Kidney epithelial cell (primary cell): ENCODE data around the gene GALNT1. TPM values are rescaled to one million over a fixed set of nuclear protein-coding genes. Genes with fewer than 3 reads are reported as not detected.

Experiments
- DNase-seq: peaks from one replicate; pipeline ENCODE4 v3.0.0-alpha.2; 2010; ENCODE audit warnings: low read depth
- H3K27me3 ChIP-seq: 2 replicates; pipeline ENCODE4 v1.6.0; 2011; ENCODE audit warnings: low read length; ENCODE audit not compliant: control insufficient read depth, insufficient read depth
- H3K36me3 ChIP-seq: 2 replicates; pipeline ENCODE4 v1.5.1; 2011; ENCODE audit warnings: low read length; ENCODE audit not compliant: control insufficient read depth, insufficient read depth
- H3K4me3 ChIP-seq: 2 replicates; pipeline ENCODE4 v1.5.1; 2011; ENCODE audit warnings: low read depth, mild to moderate bottlenecking, control low read depth, low read length
- total RNA-seq: library from RNA; depleted of rRNA; stranded (reverse); fragments of >200 nt; gene quantifications from 2 replicates; pipeline ENCODE4 v1.2.3, GENCODE V29; 2015
- TF ChIP-seq, protein P1 (sequence below): IDR thresholded peaks from 2 replicates; pipeline ENCODE4 v1.5.1; 2011; ENCODE audit warnings: mild to moderate bottlenecking, moderate library complexity, low read length, control low read depth, inconsistent platforms; ENCODE audit not compliant: insufficient read depth, poor library complexity, severe bottlenecking

The GALNT1 gene
- total RNA-seq, 1 donor from 2014 or later: 53.2 TPM

DNA sequence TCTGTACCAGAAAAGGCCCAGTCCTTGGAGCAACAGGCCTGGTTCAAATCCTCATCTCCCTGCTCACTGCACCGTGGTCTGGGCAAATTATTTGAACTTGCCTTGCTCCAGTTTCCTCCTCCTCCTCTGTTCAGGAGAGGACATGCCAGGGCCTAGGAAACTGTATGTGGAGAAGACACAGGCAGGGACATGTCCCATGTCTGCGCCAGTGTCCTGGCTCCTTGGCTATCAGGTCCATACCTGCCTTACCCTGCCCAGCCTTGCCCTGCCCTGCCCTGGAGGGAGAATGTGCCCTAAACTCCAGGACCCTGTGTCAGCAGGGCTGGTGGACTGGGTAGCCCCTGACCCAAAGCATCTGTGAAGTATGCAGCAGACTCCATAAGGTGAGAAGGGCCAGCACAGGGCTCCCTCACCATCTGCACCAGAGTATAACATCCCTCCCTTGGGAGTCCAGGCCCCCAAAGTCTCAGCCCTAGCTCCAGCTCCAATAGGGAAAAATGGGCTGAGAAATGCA lies 165.3 kb downstream of the GALNT1 start:
- no peak overlapping the region for H3K4me3 ChIP-seq
- no peaks in the 10 kb centered on the region for H3K36me3 ChIP-seq
- DNase-seq: no peak
- TF ChIP-seq, protein P1, sequence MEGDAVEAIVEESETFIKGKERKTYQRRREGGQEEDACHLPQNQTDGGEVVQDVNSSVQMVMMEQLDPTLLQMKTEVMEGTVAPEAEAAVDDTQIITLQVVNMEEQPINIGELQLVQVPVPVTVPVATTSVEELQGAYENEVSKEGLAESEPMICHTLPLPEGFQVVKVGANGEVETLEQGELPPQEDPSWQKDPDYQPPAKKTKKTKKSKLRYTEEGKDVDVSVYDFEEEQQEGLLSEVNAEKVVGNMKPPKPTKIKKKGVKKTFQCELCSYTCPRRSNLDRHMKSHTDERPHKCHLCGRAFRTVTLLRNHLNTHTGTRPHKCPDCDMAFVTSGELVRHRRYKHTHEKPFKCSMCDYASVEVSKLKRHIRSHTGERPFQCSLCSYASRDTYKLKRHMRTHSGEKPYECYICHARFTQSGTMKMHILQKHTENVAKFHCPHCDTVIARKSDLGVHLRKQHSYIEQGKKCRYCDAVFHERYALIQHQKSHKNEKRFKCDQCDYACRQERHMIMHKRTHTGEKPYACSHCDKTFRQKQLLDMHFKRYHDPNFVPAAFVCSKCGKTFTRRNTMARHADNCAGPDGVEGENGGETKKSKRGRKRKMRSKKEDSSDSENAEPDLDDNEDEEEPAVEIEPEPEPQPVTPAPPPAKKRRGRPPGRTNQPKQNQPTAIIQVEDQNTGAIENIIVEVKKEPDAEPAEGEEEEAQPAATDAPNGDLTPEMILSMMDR: no peak
- peaks cover 5% of the 10 kb centered on the region for H3K27me3 ChIP-seq

DNA sequence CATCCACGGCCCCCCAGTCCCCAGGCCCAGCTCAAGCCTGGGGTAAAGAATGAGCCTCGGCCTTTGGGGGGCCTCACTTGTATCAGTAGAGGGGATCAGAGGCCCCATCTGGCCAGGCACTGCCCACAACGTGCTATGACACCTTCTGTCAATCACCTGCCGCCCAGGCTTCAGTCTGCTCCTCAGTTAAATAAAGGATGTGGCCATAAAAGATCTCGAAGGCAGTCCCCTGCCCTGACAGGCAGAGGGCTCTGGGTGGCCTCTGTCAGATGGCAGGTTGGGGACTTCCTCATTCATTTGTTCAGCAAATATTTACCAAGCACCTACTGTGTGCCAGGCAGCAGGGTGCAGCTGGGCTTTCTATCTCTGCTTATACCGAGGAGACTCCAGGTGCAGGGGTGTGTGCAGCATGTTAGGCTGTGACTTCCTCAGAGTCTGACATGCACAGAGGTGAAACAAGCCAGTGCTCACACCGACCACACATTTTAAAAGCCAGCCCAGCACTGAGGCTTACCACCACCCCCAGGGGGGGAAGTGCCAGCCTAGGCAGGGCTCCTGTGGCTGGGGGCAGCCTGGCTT lies 166.4 kb downstream of the GALNT1 start:
- Histone ChIP-seq H3K4me3 (no peak overlapping the region), H3K36me3 (no peaks in the 10 kb centered on the region), H3K27me3 (peaks cover 5% of the 10 kb centered on the region)
- DNase-seq: no peak
- TF ChIP-seq, protein P1: no peak

DNA sequence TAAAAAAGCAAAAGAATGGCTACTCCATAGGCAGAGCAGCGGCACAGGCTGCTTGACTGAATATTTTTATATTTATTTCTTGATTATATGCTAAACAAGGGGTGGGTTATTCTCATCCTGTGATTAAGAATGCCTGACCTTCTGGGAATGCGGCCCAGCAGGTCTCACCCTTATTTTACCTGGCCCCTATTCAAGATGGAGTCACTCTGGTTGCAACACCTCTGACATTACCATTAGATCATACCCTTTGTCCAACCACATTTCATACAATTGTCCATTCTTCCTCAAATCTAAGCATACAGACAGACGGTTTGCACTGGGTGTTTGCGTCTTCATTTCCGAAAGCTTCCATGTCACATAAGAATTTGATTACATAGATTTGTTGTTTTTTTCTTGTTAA lies 168.2 kb downstream of the GALNT1 start:
- TF ChIP-seq, protein P1: no peak
- Histone ChIP-seq H3K4me3 (no peak overlapping the region), H3K27me3 (peaks cover 7% of the 10 kb centered on the region), H3K36me3 (no peaks in the 10 kb centered on the region)
- no peak for DNase-seq

DNA sequence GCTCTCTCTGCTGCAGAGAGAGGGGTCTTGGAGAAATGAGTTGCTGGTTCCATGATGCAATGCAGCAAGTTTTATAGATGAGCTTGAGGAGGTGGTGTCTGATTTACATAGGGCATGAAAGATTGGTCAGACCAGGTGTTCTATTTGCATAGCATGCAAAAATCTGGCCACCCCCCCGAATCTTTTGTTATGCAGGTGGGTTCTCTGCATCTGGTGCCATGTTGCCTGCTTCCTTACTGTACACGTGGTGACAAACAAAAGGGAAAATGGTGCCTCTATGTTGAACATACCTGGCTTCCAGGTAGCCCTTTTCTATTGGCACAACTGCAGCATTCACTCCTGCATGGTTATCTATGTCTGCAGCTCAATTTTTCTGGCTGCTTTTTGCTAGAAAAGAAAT lies 169.4 kb downstream of the GALNT1 start:
- Histone ChIP-seq H3K4me3 (no peak overlapping the region), H3K27me3 (peaks cover 15% of the 10 kb centered on the region), H3K36me3 (no peaks in the 10 kb centered on the region)
- TF ChIP-seq, protein P1: no peak
- no peak for DNase-seq

DNA sequence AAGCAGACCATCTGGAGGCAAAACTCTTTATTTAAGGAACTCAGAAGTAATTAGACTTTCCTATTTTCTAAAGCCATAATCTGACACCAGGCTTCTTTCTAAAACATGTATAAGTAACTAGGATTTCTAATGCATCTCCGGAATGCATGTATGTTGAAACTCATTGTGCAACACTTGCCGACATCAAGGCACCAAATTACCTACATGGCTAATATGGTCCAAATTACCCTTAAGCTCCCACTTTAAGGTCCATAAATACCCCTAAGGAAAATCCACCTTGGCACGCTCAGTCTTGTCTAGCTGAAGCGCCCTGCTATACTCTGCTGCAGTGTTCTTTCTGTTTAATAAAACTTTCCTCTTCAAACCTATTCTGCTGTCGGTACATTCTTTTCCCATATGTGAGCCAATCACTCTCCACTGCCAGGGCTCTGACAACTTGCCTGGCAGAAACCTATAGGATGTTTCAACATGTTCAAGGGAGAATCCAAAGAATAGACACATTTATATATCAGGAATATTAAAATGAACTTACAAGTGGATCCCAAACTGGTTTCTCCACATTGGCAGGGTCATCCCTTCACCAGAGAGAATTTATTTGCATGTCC lies 171.9 kb downstream of the GALNT1 start:
- TF ChIP-seq, protein P1: no peak
- Histone ChIP-seq H3K36me3 (no peaks in the 10 kb centered on the region), H3K27me3 (peaks cover 13% of the 10 kb centered on the region), H3K4me3 (no peak overlapping the region)
- no peak for DNase-seq
